Retinal pigment epithelial cell (primary cell): ENCODE measurements around the gene DCTPP1.
A peak's percentile ranks its signal among the peaks of the same experiment; 100 is the strongest.
"Not testable (repeated sequence)": the region's sequence is repeated elsewhere in the genome, so short reads cannot be mapped to it uniquely, and the experiment has no call there.

Experiments used
- DNase-seq: peaks from one replicate; pipeline ENCODE4 v3.0.0-alpha.2; 2010; ENCODE audit warnings: low read depth
- H3K4me3 ChIP-seq: 2 replicates; pipeline ENCODE4 v1.5.1; 2011; ENCODE audit warnings: mild to moderate bottlenecking, low read length, control low read depth, moderate library complexity
- CTCF ChIP-seq: conservative IDR thresholded peaks from 2 replicates; pipeline ENCODE4 v1.5.1; 2011; ENCODE audit warnings: low read depth, low read length, control low read depth, inconsistent platforms

The DCTPP1 gene

GRCh38 chr16:30429678-30430427, at the start of gene DCTPP1:
Gene DCTPP1, minus strand, starts transcription at chr16:30430030. Its CDS starts 50 bp downstream, at chr16:30429980.
- TF ChIP-seq CTCF, result peak; percentile 91
- peak within 1 kb of the TSS; percentile 68 for H3K4me3 ChIP-seq
- DNase-seq, result peak; percentile 98

GRCh38 chr16:30478766-30479478, 49.1 kb upstream of the DCTPP1 start:
- no peak for TF ChIP-seq CTCF
- DNase-seq, result no peak
- H3K4me3 ChIP-seq, result no peak overlapping the region

- H3K4me3 ChIP-seq, DNase-seq: not testable (repeated sequence)
Measured at GRCh38 chr16:30477773-30478172, 47.9 kb upstream of the DCTPP1 start.

GRCh38 chr16:30476991-30477390, 47.2 kb upstream of the DCTPP1 start:
- H3K4me3 ChIP-seq, result no peak overlapping the region
- TF ChIP-seq CTCF, result no peak
- DNase-seq, result no peak

- H3K4me3 ChIP-seq, result no peak overlapping the region
- no peak for TF ChIP-seq CTCF
Measured at GRCh38 chr16:30474684-30475083, 44.9 kb upstream of the DCTPP1 start.

GRCh38 chr16:30474074-30474452, 44.2 kb upstream of the DCTPP1 start:
- H3K4me3 ChIP-seq, result no peak overlapping the region
- TF ChIP-seq CTCF, result no peak
- no peak for DNase-seq

More at GRCh38 chr16:30474684-30475083, 44.9 kb upstream of the DCTPP1 start:
- DNase-seq, result no peak

- H3K4me3 ChIP-seq, result no peak overlapping the region
- TF ChIP-seq CTCF, result no peak
- no peak for DNase-seq
Measured at GRCh38 chr16:30473231-30474073, 43.6 kb upstream of the DCTPP1 start.
